Naive thymus-derived CD8-positive, alpha-beta T cell (primary cell): ENCODE results near the gene ACAP1. TPM values are rescaled to one million over a fixed set of nuclear protein-coding genes. Genes with fewer than 3 reads are reported as not detected.

ENCODE experiments used
- ATAC-seq, 2 donors: fragments of 150-1000 bp; cut with Tn5 transposase in 1 of 2; sonication (Bioruptor Pico), chemical (Tn5 transposase) in 1 of 2; 1 replicate in 1 of 2; 2 replicates in 1 of 2; pipeline ENCODE4 v1.10.0; 2021; ENCODE audit warnings: mild to moderate bottlenecking in 2 of 2, moderate library complexity in 2 of 2
- POLR2A ChIA-PET: fragments of 350-600 bp; sonication (Branson Sonifier 250); formaldehyde crosslinking; loops from one replicate; lab custom pipeline; 2021; ENCODE audit warnings: antibody characterized with exemption; lab: Charles Lee
- DNase-seq, 10 donors: peaks; one replicate each; pipeline versions ENCODE4 v3.0.0 to v3.0.0-alpha.2; 2020 to 2022
- H3K27ac Mint-ChIP-seq, 10 donors: one replicate each; pipeline ENCODE4 v1.8.0; 2020 to 2022; ENCODE audit warnings: mild to moderate bottlenecking in 10 of 10, mixed read lengths in 10 of 10, moderate library complexity in 4 of 10, inconsistent platforms in 1 of 10
- H3K27me3 Mint-ChIP-seq, 5 donors: one replicate each; pipeline ENCODE4 v1.8.0; 2021 to 2022; ENCODE audit warnings: mixed read lengths in 5 of 5
- H3K36me3 Mint-ChIP-seq, 3 donors: one replicate each; pipeline ENCODE4 v1.8.0; 2020 to 2022; ENCODE audit warnings: mixed read lengths in 3 of 3, mild to moderate bottlenecking in 2 of 3, inconsistent platforms in 1 of 3
- H3K4me1 Mint-ChIP-seq, 4 donors: one replicate each; pipeline ENCODE4 v1.8.0; 2021 to 2022; ENCODE audit warnings: mixed read lengths in 4 of 4
- H3K4me3 Mint-ChIP-seq, 10 donors: one replicate each; pipeline ENCODE4 v1.8.0; 2020 to 2022; ENCODE audit warnings: mild to moderate bottlenecking in 10 of 10, mixed read lengths in 10 of 10, moderate library complexity in 6 of 10, inconsistent platforms in 1 of 10
- H3K9me3 Mint-ChIP-seq, 9 donors: one replicate each; pipeline ENCODE4 v1.8.0; 2020 to 2022; ENCODE audit warnings: mixed read lengths in 9 of 9, mild to moderate bottlenecking in 3 of 9, inconsistent platforms in 1 of 9, moderate library complexity in 1 of 9
- polyA plus RNA-seq, 3 donors: library from polyadenylated mRNA; unstranded; fragments of 300-500 nt; fragmentation: Illumina TruSeq; gene quantifications; one replicate each; pipeline ENCODE4 v1.2.3, GENCODE V29; 2021
- total RNA-seq, 8 experiments: library from RNA in 2 of 8; stranded (reverse) in 2 of 8; gene quantifications; one replicate each; pipeline ENCODE4 v1.2.3 and lab custom pipeline; 2021 to 2026

The ACAP1 gene
- total and polyA plus RNA-seq, 5 experiments from 2014 or later = 246 to 466 (median 295) TPM

- POLR2A ChIA-PET = interaction anchor here (2.4 to 10.5 kb wide), 3 partner anchors 12 to 27 kb away, joined by 16 to 168 read pairs (median 50); partner anchors contain the start of genes ACAP1, EIF5A and GPS2
- H3K4me1 Mint-ChIP-seq = peaks cover 17 to 31% (median 19%) of the 10 kb centered on the region in 4 donors
- H3K9me3 Mint-ChIP-seq = no peaks in the 10 kb centered on the region
- H3K4me3 Mint-ChIP-seq = no peak overlapping the region
- DNase-seq (peak in 9 of 10 donors; percentile 34 to 77 (median 62)), ATAC-seq (peak; percentile 41 to 53)
- no peaks in the 10 kb centered on the region for H3K27me3 Mint-ChIP-seq
- H3K27ac Mint-ChIP-seq = peak overlapping the region in 4 of 10 donors; percentile 31 to 65 (median 50)
- peaks cover 0 to 51% (median 0%) of the 10 kb centered on the region in 3 donors for H3K36me3 Mint-ChIP-seq
Measured at GRCh38 chr17:7323731-7324437, 12.4 kb upstream of the ACAP1 start.

GRCh38 chr17:7324438-7324779, 11.9 kb upstream of the ACAP1 start:
- peaks cover 17 to 33% (median 20%) of the 10 kb centered on the region in 4 donors for H3K4me1 Mint-ChIP-seq
- POLR2A ChIA-PET = interaction anchor here (0.9 to 10.5 kb wide), 4 partner anchors 12 to 26 kb away, joined by 3 to 168 read pairs (median 33); partner anchors contain the start of genes ACAP1, EIF5A and GPS2
- H3K4me3 Mint-ChIP-seq = no peak overlapping the region
- H3K36me3 Mint-ChIP-seq = peaks cover 0 to 50% (median 0%) of the 10 kb centered on the region in 3 donors
- H3K27ac Mint-ChIP-seq = peak overlapping the region in 1 of 10 donors; percentile 60
- ATAC-seq = no peak
- H3K27me3 Mint-ChIP-seq = peaks cover 0 to 2% (median 0%) of the 10 kb centered on the region in 5 donors
- no peaks in the 10 kb centered on the region for H3K9me3 Mint-ChIP-seq
- no peak for DNase-seq

- Mint-ChIP-seq H3K27ac (peak overlapping the region in 2 of 10 donors; percentile 37 to 74), H3K36me3 (peaks cover 0 to 44% (median 0%) of the 10 kb centered on the region in 3 donors)
- POLR2A ChIA-PET = interaction anchor here (0.9 to 10.5 kb wide), 4 partner anchors 11 to 26 kb away, joined by 3 to 168 read pairs (median 33); partner anchors contain the start of genes ACAP1, EIF5A and GPS2
Measured at GRCh38 chr17:7325031-7325528, 11.2 kb upstream of the ACAP1 start.

GRCh38 chr17:7326186-7326585, 10.1 kb upstream of the ACAP1 start:
- DNase-seq = no peak
- H3K27ac Mint-ChIP-seq = peak overlapping the region in 4 of 10 donors; percentile 49 to 63 (median 54)
- peaks cover 26 to 42% (median 33%) of the 10 kb centered on the region in 4 donors for H3K4me1 Mint-ChIP-seq

More at GRCh38 chr17:7325031-7325528, 11.2 kb upstream of the ACAP1 start:
- peaks cover 0 to 2% (median 0%) of the 10 kb centered on the region in 5 donors for H3K27me3 Mint-ChIP-seq
- H3K9me3 Mint-ChIP-seq = no peaks in the 10 kb centered on the region
- peaks cover 22 to 37% (median 27%) of the 10 kb centered on the region in 4 donors for H3K4me1 Mint-ChIP-seq
- no peak for ATAC-seq
- H3K4me3 Mint-ChIP-seq = peak overlapping the region in 1 of 10 donors; percentile 38
- DNase-seq = no peak

GRCh38 chr17:7327056-7327455, 9.3 kb upstream of the ACAP1 start:
- DNase-seq (no peak), ATAC-seq (no peak)
- Mint-ChIP-seq H3K36me3 (peaks cover 0 to 27% (median 0%) of the 10 kb centered on the region in 3 donors), H3K4me3 (peak overlapping the region in 1 of 10 donors; percentile 10), H3K4me1 (peaks cover 22 to 43% (median 33%) of the 10 kb centered on the region in 4 donors), H3K27me3 (peaks cover 0 to 2% (median 0%) of the 10 kb centered on the region in 5 donors), H3K9me3 (no peaks in the 10 kb centered on the region), H3K27ac (peak overlapping the region in 1 of 10 donors; percentile 47)
- POLR2A ChIA-PET = interaction anchor here (1.5 to 10.5 kb wide), 3 partner anchors 9 to 17 kb away, joined by 3 to 168 read pairs (median 50); partner anchors contain the start of genes ACAP1, EIF5A and GPS2

More at GRCh38 chr17:7326186-7326585, 10.1 kb upstream of the ACAP1 start:
- H3K36me3 Mint-ChIP-seq = peaks cover 0 to 35% (median 0%) of the 10 kb centered on the region in 3 donors
- POLR2A ChIA-PET = interaction anchor here (1.5 to 10.5 kb wide), 3 partner anchors 10 to 18 kb away, joined by 3 to 168 read pairs (median 50); partner anchors contain the start of genes ACAP1, EIF5A and GPS2
- H3K9me3 Mint-ChIP-seq = no peaks in the 10 kb centered on the region
- H3K27me3 Mint-ChIP-seq = peaks cover 0 to 2% (median 0%) of the 10 kb centered on the region in 5 donors
- H3K4me3 Mint-ChIP-seq = no peak overlapping the region
- ATAC-seq = no peak

- DNase-seq (peak in 1 of 10 donors; percentile 61), ATAC-seq (no peak)
- POLR2A ChIA-PET = interaction anchor here (1.5 to 10.5 kb wide), 4 partner anchors 9 to 22 kb away, joined by 3 to 168 read pairs (median 48); partner anchors contain the start of genes ACAP1, EIF5A and GPS2
- Mint-ChIP-seq H3K36me3 (peaks cover 0 to 22% (median 0%) of the 10 kb centered on the region in 3 donors), H3K4me1 (peaks cover 26 to 47% (median 37%) of the 10 kb centered on the region in 4 donors), H3K4me3 (peak overlapping the region in 4 of 10 donors; percentile 10 to 90 (median 52)), H3K27ac (peak overlapping the region in 2 of 10 donors; percentile 33 to 94), H3K9me3 (no peaks in the 10 kb centered on the region), H3K27me3 (peaks cover 0 to 2% (median 0%) of the 10 kb centered on the region in 5 donors)
Measured at GRCh38 chr17:7327501-7327900, 8.8 kb upstream of the ACAP1 start.

GRCh38 chr17:7328009-7328408, 8.3 kb upstream of the ACAP1 start:
- H3K4me1 Mint-ChIP-seq = peaks cover 29 to 52% (median 42%) of the 10 kb centered on the region in 4 donors
- ATAC-seq (no peak), DNase-seq (no peak)
- peaks cover 0 to 20% (median 0%) of the 10 kb centered on the region in 3 donors for H3K36me3 Mint-ChIP-seq
- peak overlapping the region; percentile 84 to 95 (median 94) for H3K27ac Mint-ChIP-seq
- POLR2A ChIA-PET = interaction anchor here (2.4 to 10.5 kb wide), 3 partner anchors 16 to 56 kb away, joined by 15 to 168 read pairs (median 45); partner anchors contain the start of genes EIF5A and GPS2
- peak overlapping the region; percentile 75 to 98 (median 89) for H3K4me3 Mint-ChIP-seq
- no peaks in the 10 kb centered on the region for H3K9me3 Mint-ChIP-seq
- H3K27me3 Mint-ChIP-seq = peaks cover 0 to 2% (median 0%) of the 10 kb centered on the region in 5 donors

- H3K36me3 Mint-ChIP-seq = peaks cover 0 to 17% (median 0%) of the 10 kb centered on the region in 3 donors
- DNase-seq = peak in 1 of 10 donors; percentile 68
- peak; percentile 26 to 54 for ATAC-seq
- peak within 1 kb of the TSS; percentile 94 to 98 (median 98) for H3K27ac Mint-ChIP-seq
- peaks cover 0 to 2% (median 0%) of the 10 kb centered on the region in 5 donors for H3K27me3 Mint-ChIP-seq
- H3K9me3 Mint-ChIP-seq = no peaks in the 10 kb centered on the region
- H3K4me3 Mint-ChIP-seq = peak within 1 kb of the TSS; percentile 90 to 98 (median 96)
- POLR2A ChIA-PET = interaction anchor here (0.6 to 10.5 kb wide), 16 partner anchors 8 to 359 kb away, joined by 3 to 168 read pairs (median 7); partner anchors contain the start of genes EIF5A, GABARAP, GPS2 and MPDU1
- H3K4me1 Mint-ChIP-seq = peaks cover 33 to 55% (median 47%) of the 10 kb centered on the region in 4 donors
Measured at GRCh38 chr17:7328840-7329373, 7.4 kb upstream of the ACAP1 start, which contains the start of gene NEURL4. TSS of gene NEURL4 (minus strand) at chr17:7329335. CDS start at chr17:7329312, 23 bp downstream.

GRCh38 chr17:7329374-7329996, 6.8 kb upstream of the ACAP1 start:
- H3K36me3 Mint-ChIP-seq = peaks cover 0 to 14% (median 0%) of the 10 kb centered on the region in 3 donors
- H3K9me3 Mint-ChIP-seq = no peaks in the 10 kb centered on the region
- ATAC-seq (peak; percentile 58 to 64), DNase-seq (peak; percentile 89 to 99 (median 95))
- H3K4me1 Mint-ChIP-seq = peaks cover 30 to 53% (median 43%) of the 10 kb centered on the region in 4 donors
- H3K27me3 Mint-ChIP-seq = peaks cover 0 to 2% (median 0%) of the 10 kb centered on the region in 5 donors
- POLR2A ChIA-PET = interaction anchor here (0.5 to 10.5 kb wide), 29 partner anchors 8 to 358 kb away, joined by 3 to 168 read pairs (median 4); partner anchors contain the start of genes DVL2, EIF5A, GABARAP and GPS2
- H3K27ac Mint-ChIP-seq = peak overlapping the region; percentile 94 to 98 (median 98)
- peak overlapping the region; percentile 90 to 98 (median 96) for H3K4me3 Mint-ChIP-seq

- Mint-ChIP-seq H3K4me3 (peak overlapping the region; percentile 90 to 98 (median 96)), H3K27ac (peak overlapping the region; percentile 94 to 98 (median 98)), H3K27me3 (peaks cover 0 to 2% (median 0%) of the 10 kb centered on the region in 5 donors), H3K9me3 (no peaks in the 10 kb centered on the region), H3K36me3 (peaks cover 0 to 13% (median 0%) of the 10 kb centered on the region in 3 donors), H3K4me1 (peaks cover 30 to 60% (median 48%) of the 10 kb centered on the region in 4 donors)
- peak in 9 of 10 donors; percentile 62 to 89 (median 75) for DNase-seq
- POLR2A ChIA-PET = interaction anchor here (0.5 to 10.5 kb wide), 30 partner anchors 7 to 357 kb away, joined by 3 to 168 read pairs (median 4); partner anchors contain the start of genes DVL2, EIF5A, GABARAP and GPS2
- ATAC-seq = peak; percentile 73 to 74
Measured at GRCh38 chr17:7329997-7330637, 6.2 kb upstream of the ACAP1 start.
